Right lobe of liver (tissue), 6 donors: ENCODE measurements around the gene SCFD2. TPM values are rescaled to one million over a fixed set of nuclear protein-coding genes. Genes with fewer than 3 reads are reported as not detected.
"Not testable (repeated sequence)": the region's sequence is repeated elsewhere in the genome, so short reads cannot be mapped to it uniquely, and the experiment has no call there.

ENCODE experiments used
- ATAC-seq, 4 donors: fragments of 200-7000 bp; cut with Tn5 transposase; one replicate each; pipeline ENCODE4 v1.9.1; 2020; ENCODE audit warnings: mild to moderate bottlenecking in 4 of 4, moderate library complexity in 4 of 4
- DNase-seq, 3 donors: peaks; one replicate each; pipeline ENCODE4 v3.0.0-alpha.2; 2020
- H3K27ac ChIP-seq, 3 donors: fragments of 200-600 bp; one replicate each; pipeline ENCODE4 v1.8.0; 2022
- H3K27me3 ChIP-seq, 2 donors: fragments of 200-600 bp; one replicate each; pipeline ENCODE4 v1.8.0; 2022
- H3K36me3 ChIP-seq, 4 donors: fragments of 200-600 bp; sonication (generic) in 1 of 4; one replicate each; pipeline versions ENCODE4 v1.5.1 to v1.8.0; 2017 to 2022; ENCODE audit warnings: control low read depth in 1 of 4
- H3K4me1 ChIP-seq, 4 donors: fragments of 200-600 bp; sonication (generic) in 1 of 4; one replicate each; pipeline versions ENCODE4 v1.5.1 to v1.8.0; 2017 to 2022; ENCODE audit warnings: control low read depth in 1 of 4
- H3K4me3 ChIP-seq, 3 donors: fragments of 200-600 bp; one replicate each; pipeline ENCODE4 v1.8.0; 2022
- H3K9me3 ChIP-seq, 4 donors: fragments of 200-600 bp; sonication (generic) in 1 of 4; one replicate each; pipeline versions ENCODE4 v1.5.1 to v1.8.0; 2017 to 2022; ENCODE audit warnings: control low read depth in 1 of 4
- POLR2A ChIP-seq: fragments of 450-650 bp; IDR thresholded peaks from one replicate; pipeline ENCODE4 v1.6.1; 2017; ENCODE audit warnings: antibody characterized with exemption, mild to moderate bottlenecking
- WGBS: methylation state at CpG from one replicate; pipeline ENCODE4 v1.1.6; 2018; ENCODE audit warnings: low coverage, low lambda C conversion rate; ENCODE audit not compliant: insufficient coverage; ENCODE audit errors: missing lambda C conversion rate; 5-methylcytosine and 5-hydroxymethylcytosine counted together
- intact Hi-C, 2 donors: fragments of 100-400 bp; cut with DNase I; formaldehyde crosslinking; loops; one replicate each; pipeline versions ENCODE4 v1.11.2 to v1.14.1; 2022
- total RNA-seq, 6 experiments: library from RNA; depleted of rRNA in 2 of 6; stranded (reverse); fragments of >200 nt in 2 of 6; fragmentation: NEBNext Ultra II Directional in 3 of 6; extraction: Animal tissue kit (Norgen Biotek cat#: 25700) in 3 of 6; gene quantifications; one replicate each; pipeline versions ENCODE4 v1.1.0 to v1.2.4, GENCODE V29; 2016 to 2023
- TF ChIP-seq, protein P1 (sequence below), 4 donors: fragments of 200-600 bp in 3 of 4; fragments of 450-650 bp in 1 of 4; IDR thresholded peaks; one replicate each; pipeline versions ENCODE4 v1.5.1 to v1.8.0; 2016 to 2022; ENCODE audit warnings: antibody characterized with exemption in 4 of 4, mild to moderate bottlenecking in 2 of 4
- donor health status: DM: no; HTN: yes; CAD: no.
- donor health status: DM: no; HTN: no; CAD: no.
- donor health status: DM: no; HTN: no; CAD: no.
- donor health status: DM: no; HTN: yes; CAD: no.
- donor health status: DM: no; HTN: yes; CAD: no.

Gene SCFD2
- total RNA-seq, 6 experiments from 2014 or later, result 7.6 to 17.1 (median 10.3) TPM

DNA sequence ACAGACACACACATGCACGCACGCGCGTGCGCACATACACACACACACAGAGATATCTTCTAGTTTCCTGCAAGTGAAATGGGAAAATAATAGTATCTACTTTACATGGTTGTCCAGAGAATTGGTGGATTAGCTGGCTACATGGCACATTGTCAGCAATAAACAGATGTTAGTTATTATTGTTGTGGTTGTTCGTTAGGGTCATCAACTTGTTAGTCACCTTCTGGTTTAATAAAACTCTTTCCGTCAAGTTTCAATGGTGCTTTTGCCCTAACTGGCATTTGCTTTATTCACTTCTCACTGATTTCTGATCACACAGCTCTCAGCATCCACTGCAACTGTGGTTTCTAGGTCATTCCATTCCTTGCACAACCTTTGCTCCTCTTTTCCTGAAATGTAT is 529.2 kb downstream of the SCFD2 start:
- TF ChIP-seq, protein P1, sequence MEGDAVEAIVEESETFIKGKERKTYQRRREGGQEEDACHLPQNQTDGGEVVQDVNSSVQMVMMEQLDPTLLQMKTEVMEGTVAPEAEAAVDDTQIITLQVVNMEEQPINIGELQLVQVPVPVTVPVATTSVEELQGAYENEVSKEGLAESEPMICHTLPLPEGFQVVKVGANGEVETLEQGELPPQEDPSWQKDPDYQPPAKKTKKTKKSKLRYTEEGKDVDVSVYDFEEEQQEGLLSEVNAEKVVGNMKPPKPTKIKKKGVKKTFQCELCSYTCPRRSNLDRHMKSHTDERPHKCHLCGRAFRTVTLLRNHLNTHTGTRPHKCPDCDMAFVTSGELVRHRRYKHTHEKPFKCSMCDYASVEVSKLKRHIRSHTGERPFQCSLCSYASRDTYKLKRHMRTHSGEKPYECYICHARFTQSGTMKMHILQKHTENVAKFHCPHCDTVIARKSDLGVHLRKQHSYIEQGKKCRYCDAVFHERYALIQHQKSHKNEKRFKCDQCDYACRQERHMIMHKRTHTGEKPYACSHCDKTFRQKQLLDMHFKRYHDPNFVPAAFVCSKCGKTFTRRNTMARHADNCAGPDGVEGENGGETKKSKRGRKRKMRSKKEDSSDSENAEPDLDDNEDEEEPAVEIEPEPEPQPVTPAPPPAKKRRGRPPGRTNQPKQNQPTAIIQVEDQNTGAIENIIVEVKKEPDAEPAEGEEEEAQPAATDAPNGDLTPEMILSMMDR (IDR thresholded peaks at IDR 0.05), result no peak
- TF ChIP-seq POLR2A, result no peak
- intact Hi-C loops, result no loop called here
- no peaks in the 10 kb centered on the region for H3K27me3 ChIP-seq
- no peak overlapping the region for H3K4me3 ChIP-seq
- no peaks in the 10 kb centered on the region for H3K9me3 ChIP-seq
- H3K36me3 ChIP-seq, result no peaks in the 10 kb centered on the region
- WGBS, result 93% methylated on average over 7 of the region's 7 CpGs
- no peaks in the 10 kb centered on the region for H3K4me1 ChIP-seq
- no peak for ATAC-seq
- DNase-seq, result no peak
- H3K27ac ChIP-seq, result no peak overlapping the region

DNA sequence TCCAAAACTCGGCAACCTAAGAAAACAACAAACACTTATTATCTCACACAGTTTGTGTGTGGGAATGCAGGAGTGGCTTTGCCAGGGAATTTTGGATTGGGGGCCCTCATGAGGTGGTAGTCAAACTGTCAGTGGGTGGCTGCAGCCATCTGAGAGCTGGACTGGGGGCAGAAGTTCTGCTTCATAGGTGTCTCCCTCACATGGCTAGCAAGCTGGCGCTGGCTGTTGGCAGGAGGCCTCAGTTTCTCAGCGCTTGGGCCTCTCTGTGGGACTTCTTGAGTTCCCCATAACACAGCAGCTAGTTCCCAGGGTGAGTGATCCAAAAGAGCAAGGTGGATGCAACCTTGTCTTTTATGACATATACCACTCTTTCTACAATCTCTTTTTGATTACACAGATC is 529.7 kb downstream of the SCFD2 start:
- TF ChIP-seq, protein P1 (IDR thresholded peaks at IDR 0.05), result no peak
- no peak for TF ChIP-seq POLR2A
- Histone ChIP-seq H3K27me3 (no peaks in the 10 kb centered on the region), H3K4me3 (no peak overlapping the region), H3K27ac (no peak overlapping the region), H3K36me3 (no peaks in the 10 kb centered on the region), H3K9me3 (no peaks in the 10 kb centered on the region), H3K4me1 (no peaks in the 10 kb centered on the region)
- no peak for ATAC-seq
- 86% methylated on average over 1 of the region's 3 CpGs for WGBS
- intact Hi-C loops, result no loop called here
- no peak for DNase-seq

DNA sequence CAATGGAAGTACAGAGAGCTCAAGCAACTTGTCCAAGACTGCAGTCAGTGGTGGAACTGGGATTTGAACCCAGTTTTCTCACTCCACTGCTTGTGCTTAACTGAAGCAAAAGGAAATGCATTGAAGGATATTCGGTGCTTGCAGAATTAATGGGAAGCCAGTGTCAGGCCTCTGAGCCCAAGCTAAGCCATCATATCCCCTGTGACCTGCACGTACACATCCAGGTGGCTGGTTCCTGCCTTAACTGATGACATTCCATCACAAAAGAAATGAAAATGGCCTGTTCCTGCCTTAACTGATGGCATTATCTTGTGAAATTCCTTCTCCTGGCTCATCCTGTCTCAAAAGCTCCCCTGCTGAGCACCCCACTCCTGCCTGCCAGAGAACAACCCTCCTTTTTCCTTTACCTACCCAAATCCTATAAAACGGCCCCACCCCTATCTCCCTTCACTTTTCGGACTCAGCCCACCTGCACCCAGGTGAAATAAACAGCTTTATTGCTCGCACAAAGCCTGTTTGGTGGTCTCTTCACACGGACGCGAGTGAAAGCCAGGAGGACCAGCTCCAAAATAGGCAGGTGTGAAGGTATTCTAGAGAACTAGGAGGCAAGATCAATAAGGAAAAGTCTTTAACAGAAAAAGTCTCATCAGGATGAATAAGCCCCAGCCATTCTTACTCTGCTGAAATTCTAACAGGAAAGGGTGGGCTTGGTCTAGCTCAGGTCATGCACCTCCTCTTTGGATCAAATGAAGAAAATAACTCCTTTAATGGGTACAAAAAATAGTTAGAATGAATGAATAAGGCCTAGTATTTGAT is 531.0 kb downstream of the SCFD2 start:
- intact Hi-C loops, DNase-seq, H3K36me3 ChIP-seq, H3K27ac ChIP-seq, ATAC-seq, H3K27me3 ChIP-seq, H3K4me3 ChIP-seq, H3K9me3 ChIP-seq, H3K4me1 ChIP-seq: not testable (repeated sequence)
- WGBS, result 80% methylated on average over 6 of the region's 8 CpGs

DNA sequence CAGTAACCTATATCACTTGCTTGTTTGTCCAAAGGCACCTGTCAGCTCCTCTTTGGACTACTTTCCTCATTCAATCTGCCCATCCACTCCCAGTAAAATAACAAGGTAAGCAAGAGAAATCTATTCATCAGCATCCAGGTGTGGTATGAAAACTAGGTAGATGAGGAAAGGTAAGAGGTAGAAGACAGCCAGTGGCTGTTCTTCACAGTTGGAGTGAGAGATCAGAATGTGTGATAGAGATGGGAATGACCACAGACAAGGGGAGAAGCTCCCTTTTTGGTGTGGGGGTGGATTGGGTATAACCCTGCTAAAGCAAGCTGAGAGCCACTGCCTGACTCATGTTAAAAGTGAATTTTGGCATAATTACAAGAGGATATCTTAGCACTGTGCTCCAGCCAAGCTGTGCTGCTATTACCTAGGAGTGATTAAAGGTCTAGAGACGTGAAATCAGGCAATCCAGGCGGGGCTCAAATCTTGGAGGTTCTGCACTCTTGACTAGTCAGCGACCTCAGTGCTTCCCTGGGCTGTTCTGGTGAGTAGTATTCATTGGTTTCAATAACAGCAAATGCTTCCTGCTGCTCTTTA is 531.8 kb downstream of the SCFD2 start:
- no peak overlapping the region for H3K27ac ChIP-seq
- H3K4me1 ChIP-seq, result no peaks in the 10 kb centered on the region
- no CpG with 5 or more reads among the region's 3 CpGs for WGBS
- intact Hi-C loops, result no loop called here
- DNase-seq (no peak), ATAC-seq (no peak)
- no peaks in the 10 kb centered on the region for H3K27me3 ChIP-seq
- no peak overlapping the region for H3K4me3 ChIP-seq
- H3K9me3 ChIP-seq, result no peaks in the 10 kb centered on the region
- H3K36me3 ChIP-seq, result no peaks in the 10 kb centered on the region
- TF ChIP-seq POLR2A, result no peak
- TF ChIP-seq, protein P1 (IDR thresholded peaks at IDR 0.05), result no peak

DNA sequence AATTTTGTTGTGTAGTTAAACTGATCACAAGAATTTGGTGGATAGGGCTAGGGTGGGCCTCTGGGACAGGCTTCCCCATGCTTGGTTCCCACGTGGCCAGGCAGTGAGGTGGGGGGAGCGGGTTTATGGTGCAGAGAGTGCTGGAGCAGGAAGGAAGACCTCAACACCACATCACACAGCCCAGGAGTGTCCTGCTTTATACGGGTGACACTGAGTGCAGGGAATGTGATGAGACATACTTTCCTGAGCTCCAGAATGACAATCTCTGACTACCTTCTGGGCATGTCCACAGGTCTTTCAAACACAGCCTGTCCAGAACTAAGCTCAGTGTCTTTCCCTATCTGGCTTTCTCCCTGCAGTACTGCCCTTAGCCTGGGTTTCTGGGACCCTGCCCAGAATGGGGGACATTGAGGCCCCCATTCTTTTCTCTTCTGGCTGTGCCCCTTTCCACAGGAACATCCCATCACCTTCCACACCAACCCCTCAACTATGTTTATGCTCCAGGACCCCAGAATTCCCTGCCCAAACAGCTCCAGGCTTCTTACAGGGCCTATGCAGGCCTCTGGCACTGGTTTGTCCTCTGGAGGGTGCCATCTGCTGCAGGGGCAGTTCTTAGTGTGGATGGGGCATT is 540.3 kb downstream of the SCFD2 start:
- 38% methylated on average over 1 of the region's 3 CpGs for WGBS
- ATAC-seq, result no peak

More for the DNA sequence above, 540.3 kb downstream of the SCFD2 start:
- no peak for TF ChIP-seq POLR2A
- TF ChIP-seq, protein P1 (IDR thresholded peaks at IDR 0.05), result no peak
- Histone ChIP-seq H3K4me3 (no peak overlapping the region), H3K27ac (no peak overlapping the region), H3K9me3 (no peaks in the 10 kb centered on the region), H3K27me3 (no peaks in the 10 kb centered on the region), H3K4me1 (no peaks in the 10 kb centered on the region), H3K36me3 (no peaks in the 10 kb centered on the region)
- intact Hi-C loops, result no loop called here
- no peak for DNase-seq
